ENCODE data around the gene C4orf50. TPM values are rescaled to one million over a fixed set of nuclear protein-coding genes. Genes with fewer than 3 reads are reported as not detected.
A peak's percentile ranks its signal among the peaks of the same experiment; 100 is the strongest.
"Not testable (repeated sequence)": the region's sequence is repeated elsewhere in the genome, so short reads cannot be mapped to it uniquely, and the experiment has no call there.

C4orf50 gene
- total RNA-seq, 1 donor from 2014 or later = under 0.01 TPM

GRCh38 chr4:5887361-5888221, 130.6 kb downstream of the C4orf50 start:
- DNase-seq = no peak

GRCh38 chr4:5887011-5887360, 131.2 kb downstream of the C4orf50 start:
- no peak for DNase-seq

GRCh38 chr4:5885733-5886132, 132.5 kb downstream of the C4orf50 start:
- no peak for DNase-seq

GRCh38 chr4:5884796-5885195, 133.4 kb downstream of the C4orf50 start:
- DNase-seq = no peak

- no peak for DNase-seq
These were observed 134.3 kb downstream of the C4orf50 start for GRCh38 chr4:5883916-5884315.

DNA sequence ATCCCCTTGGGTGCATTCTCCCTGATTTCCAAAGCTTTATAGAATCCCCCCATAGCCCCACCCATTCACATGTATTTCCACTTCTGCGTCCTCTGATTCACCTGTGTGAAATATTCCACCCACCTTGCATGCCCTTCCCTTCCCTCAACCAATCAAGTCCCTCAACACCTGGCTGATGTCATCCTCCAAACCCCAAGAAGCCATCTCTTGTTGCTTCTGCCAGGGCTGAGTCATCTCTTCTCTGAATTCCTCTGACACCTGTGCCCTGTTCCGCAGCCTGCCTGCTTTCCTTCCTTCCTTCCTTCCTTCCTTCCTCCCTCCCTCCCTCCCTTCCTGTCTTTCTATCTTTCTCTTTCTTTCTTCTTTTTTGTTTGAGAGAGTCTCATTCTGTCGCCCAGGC, 135.3 kb downstream of the C4orf50 start:
- DNase-seq = no peak

GRCh38 chr4:5881340-5881739, 136.9 kb downstream of the C4orf50 start:
- DNase-seq = peak; percentile 10

DNA sequence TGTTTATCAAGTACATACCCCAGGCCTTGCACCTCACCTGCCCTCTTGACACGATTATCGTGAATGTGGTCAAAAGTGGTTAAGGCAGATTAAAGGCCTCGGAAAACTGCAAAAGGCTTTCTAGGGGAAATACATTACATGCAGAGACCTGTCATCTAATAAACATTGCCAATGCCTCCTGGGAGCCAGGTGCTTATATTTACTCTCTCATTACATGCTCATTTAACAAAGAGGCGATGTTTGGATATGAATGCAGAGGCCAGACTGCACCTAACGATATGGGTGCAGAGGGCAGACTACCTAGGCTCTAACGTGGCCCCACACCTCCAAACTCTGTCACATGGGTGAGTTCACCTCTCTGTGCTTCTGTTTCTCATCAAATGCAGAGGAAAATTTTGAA, 139.9 kb downstream of the C4orf50 start:
- no peak for DNase-seq

DNA sequence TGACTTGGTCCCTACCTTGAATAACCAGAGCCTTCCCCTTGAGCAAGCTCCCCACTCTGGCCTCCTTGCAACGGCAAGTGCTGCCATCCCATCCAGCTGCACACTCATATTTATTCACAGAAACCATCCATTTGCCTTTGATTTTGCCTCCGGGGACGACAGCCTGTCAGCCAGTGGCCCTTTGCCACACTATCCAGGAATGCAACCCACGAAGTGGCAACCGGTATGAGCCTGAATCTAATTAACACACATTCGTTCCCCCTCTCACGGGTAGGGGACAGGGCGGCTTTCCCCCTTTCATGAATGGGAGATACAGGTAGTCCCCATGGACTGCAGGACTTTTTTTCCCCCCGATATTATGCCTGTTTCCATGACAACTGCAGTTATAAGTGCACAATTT, 140.8 kb downstream of the C4orf50 start:
- no peak for DNase-seq

GRCh38 chr4:5874811-5875449, 143.3 kb downstream of the C4orf50 start:
- DNase-seq = no peak

DNA sequence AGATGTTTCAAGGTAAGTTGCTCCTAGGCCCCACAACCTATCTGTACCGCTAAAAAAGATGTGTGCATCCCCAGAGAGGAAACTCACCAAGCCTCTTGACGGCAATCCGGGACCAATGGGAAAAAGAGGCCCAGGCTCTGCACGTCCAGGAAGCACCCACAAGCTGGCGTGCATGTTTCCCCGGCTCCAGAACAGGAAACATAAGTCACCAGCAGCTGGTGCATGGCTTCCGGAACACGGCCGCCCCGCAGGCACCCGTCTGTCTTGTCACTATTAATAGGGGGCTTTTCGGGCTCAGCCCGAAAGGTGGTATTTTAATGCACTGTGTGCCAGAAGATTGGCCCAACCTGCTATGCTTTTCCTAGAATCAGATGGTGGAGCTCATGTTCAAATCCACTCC, 147.5 kb downstream of the C4orf50 start:
- peak; percentile 46 for DNase-seq

GRCh38 chr4:5869966-5870619, 148.1 kb downstream of the C4orf50 start:
- no peak for DNase-seq

DNA sequence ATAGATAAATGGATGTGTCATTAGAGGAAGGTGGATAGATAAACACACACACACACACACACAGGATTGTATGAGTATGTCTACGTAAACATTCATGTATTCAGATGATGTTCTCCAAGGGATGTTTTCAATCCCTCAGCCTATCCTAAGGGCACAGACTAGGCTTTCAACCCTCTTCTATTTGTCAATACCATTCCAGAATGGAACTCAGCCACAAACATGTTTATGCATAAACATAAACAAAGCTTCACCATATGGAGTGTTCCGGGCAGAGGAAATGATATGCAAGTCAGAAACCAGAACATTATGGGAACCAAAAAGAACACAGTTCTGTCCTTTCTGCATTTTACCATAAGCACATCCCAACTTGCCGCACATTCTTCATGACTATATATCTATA, 150.4 kb downstream of the C4orf50 start:
- no peak for DNase-seq

DNA sequence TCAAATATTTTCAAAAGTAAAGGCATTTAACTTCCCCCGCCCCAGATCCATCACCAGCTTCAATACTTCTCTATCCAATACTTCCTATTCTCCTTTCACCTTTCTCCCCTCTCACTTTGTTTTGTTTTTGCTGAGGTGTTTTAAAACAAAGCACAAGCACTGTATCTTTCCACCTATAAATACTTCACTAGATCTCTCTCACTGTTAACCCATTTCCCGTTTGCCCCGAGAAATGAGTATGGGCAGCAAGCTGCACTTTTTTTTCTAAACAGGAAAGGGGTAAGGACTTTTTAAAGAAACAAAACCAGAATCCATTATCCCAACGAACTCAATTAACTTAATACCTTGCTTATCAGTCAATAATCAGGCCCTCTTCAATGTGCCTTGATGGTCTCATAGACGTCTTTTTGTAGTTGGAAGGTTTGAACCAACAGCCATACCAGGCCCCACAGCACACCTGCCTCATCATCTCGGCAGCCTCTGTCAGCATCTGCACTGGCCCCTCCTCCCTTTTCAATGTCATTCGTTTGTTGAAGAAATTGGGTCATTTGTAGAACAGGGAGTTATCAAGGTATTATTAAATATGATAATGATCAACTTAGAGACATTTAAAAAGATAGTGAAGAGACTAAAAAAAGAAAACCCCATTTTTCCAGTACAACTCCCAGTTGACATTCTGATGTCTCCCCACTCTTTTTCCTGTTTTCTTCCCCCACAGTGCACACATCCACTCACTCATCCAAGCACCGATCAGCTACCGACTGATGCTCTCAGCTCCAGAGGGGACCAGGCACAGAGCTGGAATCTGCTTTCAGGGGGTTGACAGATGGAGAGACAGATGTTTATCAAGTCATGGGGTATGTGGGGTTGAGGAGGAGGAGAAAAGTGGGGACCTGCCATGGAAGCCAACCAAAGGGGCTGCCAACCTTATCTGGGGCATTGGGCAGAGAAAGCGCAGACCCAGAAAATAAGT, 151.1 kb downstream of the C4orf50 start:
- DNase-seq = no peak

DNA sequence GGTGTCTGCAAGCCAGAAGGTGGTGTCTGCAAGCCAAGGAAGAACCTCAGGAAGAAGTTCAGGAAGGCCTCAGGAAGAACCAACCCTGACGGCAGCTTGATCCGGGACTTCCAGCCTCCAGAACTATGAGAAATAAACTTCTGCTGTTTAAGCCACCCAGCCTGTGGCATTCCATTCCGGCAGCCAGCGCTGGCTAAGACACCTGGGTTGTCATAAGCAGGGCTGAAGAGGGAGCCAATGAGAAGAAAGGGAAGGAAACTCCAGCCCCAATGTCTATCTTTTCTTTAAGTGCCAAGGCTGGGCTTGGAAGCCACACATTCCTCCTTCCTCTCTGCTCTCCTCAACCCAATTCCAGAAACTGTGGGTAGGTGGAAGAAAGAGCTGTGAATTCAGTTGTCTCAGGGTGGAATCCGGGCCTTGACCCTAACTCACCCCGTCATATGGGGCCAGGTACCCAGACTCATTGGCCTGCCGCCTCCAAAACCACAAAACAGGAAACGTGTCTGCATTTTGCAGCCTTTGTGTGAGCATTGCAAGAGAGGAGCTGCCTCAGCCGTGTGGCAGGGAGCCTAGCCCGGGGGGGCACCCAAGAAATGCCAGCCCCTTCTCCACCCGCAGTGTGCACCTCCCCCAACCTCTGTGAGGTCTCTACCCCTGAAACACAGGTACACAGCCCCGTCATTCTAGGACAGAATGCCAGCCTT, 152.2 kb downstream of the C4orf50 start:
- no peak for DNase-seq

GRCh38 chr4:5863461-5864113, 154.6 kb downstream of the C4orf50 start:
- DNase-seq = peak; percentile 81

- no peak for DNase-seq
These were observed 160.0 kb downstream of the C4orf50 start for GRCh38 chr4:5858020-5858769.

DNA sequence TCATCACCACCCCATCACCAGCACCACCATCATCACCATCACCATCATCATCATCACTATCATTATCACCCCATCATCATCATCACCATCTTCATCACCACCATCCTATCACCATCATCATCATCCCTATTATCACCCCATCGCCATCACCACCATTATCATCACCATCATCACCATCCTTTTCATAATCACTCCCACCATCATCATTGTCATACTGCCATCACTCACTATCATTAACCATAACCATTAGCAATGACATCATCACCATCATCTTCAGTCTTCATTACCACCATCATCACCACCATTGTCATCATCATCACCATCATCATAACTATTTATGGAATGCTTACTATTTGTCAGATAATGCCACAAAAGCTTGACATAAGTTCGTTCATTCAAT, 161.0 kb downstream of the C4orf50 start:
- no peak for DNase-seq

DNA sequence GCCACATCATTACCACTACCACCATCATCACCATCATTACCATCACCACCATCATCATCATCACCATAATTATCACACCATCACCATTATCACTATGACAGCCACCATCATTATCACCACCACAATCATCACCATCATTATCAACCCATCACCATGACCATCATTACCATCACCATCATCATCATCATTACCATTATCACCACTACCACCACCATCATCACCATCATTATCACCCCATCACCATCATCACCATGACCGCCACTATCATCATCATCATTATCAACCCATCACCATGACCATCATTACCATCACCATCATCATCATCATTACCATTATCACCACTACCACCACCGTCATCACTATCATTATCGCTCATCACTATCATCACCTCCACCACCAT, 161.9 kb downstream of the C4orf50 start:
- DNase-seq = not testable (repeated sequence)

DNA sequence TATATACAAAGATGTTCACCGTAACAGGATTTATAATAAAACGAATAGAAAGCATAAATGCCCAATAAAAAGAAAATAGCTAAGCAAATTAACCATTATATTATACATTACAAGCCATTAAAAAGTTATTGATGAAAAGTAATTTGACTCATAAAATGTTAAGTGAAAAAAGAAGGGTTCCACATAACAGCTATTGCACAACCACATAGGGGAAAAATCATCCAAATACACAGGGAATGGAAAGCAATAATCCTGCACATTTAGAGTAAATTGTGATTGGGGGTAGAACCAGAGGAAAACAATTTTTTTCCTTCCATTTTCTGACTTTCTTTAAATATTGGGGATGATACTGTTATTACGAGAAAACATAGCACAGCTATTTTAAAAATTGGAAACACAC, 163.3 kb downstream of the C4orf50 start:
- DNase-seq = no peak

Measured in dermis blood vessel endothelial cell (primary cell).